Measurements from ENCODE around the gene RNASE11.

GRCh38 chr14:20557212-20557542, 30.6 kb downstream of the RNASE11 start:
- TF ChIP-seq CTCF (conservative IDR thresholded peaks at IDR 0.05; ENCODE audit: low read length) (no peak), EZH2phosphoT487 (IDR thresholded peaks at IDR 0.05; ENCODE audit: borderline replicate concordance, low read depth, low read length) (no peak)
